ENCODE data around the gene SORCS2. TPM values are rescaled to one million over a fixed set of nuclear protein-coding genes. Genes with fewer than 3 reads are reported as not detected.

Gene SORCS2
- polyA plus RNA-seq, 1 of the 3 experiments (the other 2 are of a cell fraction): 1.6 TPM

DNA sequence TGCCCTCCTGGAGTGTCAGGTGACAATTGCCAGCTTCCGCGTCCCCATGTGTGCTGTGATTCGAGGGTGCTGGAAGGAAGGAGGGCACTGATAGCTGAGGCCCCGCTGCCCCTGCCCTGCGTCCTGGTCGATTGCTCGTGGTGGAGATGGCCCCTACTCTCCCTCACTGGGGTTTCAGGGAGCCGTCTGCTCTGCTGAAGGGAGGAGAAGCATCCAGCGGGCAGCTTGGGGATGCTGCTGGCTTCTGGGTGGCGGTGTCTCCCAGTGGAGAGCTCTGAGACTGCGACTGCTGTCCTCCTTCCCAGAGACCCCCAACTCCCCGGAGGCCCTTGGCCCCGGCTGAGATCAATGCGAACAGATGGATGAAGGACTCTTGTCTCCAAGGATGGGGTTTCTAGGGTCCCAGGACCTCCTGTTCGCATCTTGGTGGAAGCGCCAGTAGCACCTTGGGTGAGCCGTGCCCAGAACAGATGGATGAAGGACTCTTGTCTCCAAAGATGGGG, 143.8 kb downstream of the SORCS2 start (continued):
- TF ChIP-seq MXI1 (IDR thresholded peaks at IDR 0.05; ENCODE audit: low read depth, low read length) (no peak), MEF2A (IDR thresholded peaks at IDR 0.05; ENCODE audit: borderline replicate concordance, low read depth) (no peak), ELF1 (IDR thresholded peaks at IDR 0.05) (no peak), YY1 (IDR thresholded peaks at IDR 0.05; ENCODE audit: low read depth) (no peak)
- TF ChIP-seq, protein P1, sequence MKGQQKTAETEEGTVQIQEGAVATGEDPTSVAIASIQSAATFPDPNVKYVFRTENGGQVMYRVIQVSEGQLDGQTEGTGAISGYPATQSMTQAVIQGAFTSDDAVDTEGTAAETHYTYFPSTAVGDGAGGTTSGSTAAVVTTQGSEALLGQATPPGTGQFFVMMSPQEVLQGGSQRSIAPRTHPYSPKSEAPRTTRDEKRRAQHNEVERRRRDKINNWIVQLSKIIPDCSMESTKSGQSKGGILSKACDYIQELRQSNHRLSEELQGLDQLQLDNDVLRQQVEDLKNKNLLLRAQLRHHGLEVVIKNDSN (IDR thresholded peaks at IDR 0.05; ENCODE audit: borderline replicate concordance, low read depth): no peak

DNA sequence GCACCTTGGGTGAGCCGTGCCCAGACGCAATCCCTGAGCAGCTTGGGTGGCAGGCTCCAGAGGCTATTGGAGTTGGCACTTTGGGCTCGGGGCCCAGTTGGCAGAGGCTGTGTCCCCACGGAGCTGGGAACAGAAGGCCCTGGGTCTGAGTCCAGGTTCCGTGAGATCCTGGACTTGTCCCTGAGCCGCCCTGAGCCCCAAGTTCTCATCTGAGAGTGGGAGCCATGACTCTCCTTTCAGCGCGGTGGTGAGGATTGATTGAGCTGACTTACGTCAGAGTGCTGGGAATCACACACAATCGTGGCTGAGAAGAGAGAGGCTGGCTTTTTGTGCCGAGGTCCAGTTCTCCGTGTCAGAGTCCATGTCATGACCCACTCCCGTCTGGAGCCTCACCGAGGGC, 144.4 kb downstream of the SORCS2 start:
- Histone ChIP-seq H3K27me3 (ENCODE audit: insufficient read depth) (no peaks in the 10 kb centered on the region), H3K79me2 (ENCODE audit: insufficient read depth) (no peaks in the 10 kb centered on the region), H3K36me3 (replicated peaks in 1 of 2; ENCODE audit: control insufficient read depth in 1 of 2, insufficient read depth in 2 of 2, low read length in 1 of 2) (no peaks in the 10 kb centered on the region), H3K9me2 (no peaks in the 10 kb centered on the region), H3F3A (replicated peaks; ENCODE audit: insufficient read depth) (no peaks in the 10 kb centered on the region), H3K9me3 (no peaks in the 10 kb centered on the region), H3K4me2 (no peak overlapping the region), H3K27ac (ENCODE audit: low read depth in 2 of 2, low read length in 1 of 2) (no peak overlapping the region), H3K9ac (no peak overlapping the region), H3K4me3 (ENCODE audit: low read depth in 2 of 2, low read length in 1 of 2) (no peak overlapping the region), H2AFZ (ENCODE audit: low read depth) (no peak overlapping the region), H3K4me1 (ENCODE audit: control insufficient read depth in 1 of 2, insufficient read depth in 2 of 2, low read depth in 1 of 2, low read length in 1 of 2) (no peaks in the 10 kb centered on the region), H4K20me1 (ENCODE audit: insufficient read depth) (no peaks in the 10 kb centered on the region)
- WGBS (ENCODE audit: low lambda C conversion rate): 56% methylated on average over 7 of the region's 14 CpGs
- ChIA-PET POLR2A (no interaction called here), CTCF (interaction anchor here (0.7 to 3.9 kb wide), 8 partner anchors 11 to 378 kb away, joined by 3 to 57 read pairs (median 8); partner anchors contain the start of gene SORCS2)
- no peak for DNase-seq
- TF ChIP-seq, protein P2, sequence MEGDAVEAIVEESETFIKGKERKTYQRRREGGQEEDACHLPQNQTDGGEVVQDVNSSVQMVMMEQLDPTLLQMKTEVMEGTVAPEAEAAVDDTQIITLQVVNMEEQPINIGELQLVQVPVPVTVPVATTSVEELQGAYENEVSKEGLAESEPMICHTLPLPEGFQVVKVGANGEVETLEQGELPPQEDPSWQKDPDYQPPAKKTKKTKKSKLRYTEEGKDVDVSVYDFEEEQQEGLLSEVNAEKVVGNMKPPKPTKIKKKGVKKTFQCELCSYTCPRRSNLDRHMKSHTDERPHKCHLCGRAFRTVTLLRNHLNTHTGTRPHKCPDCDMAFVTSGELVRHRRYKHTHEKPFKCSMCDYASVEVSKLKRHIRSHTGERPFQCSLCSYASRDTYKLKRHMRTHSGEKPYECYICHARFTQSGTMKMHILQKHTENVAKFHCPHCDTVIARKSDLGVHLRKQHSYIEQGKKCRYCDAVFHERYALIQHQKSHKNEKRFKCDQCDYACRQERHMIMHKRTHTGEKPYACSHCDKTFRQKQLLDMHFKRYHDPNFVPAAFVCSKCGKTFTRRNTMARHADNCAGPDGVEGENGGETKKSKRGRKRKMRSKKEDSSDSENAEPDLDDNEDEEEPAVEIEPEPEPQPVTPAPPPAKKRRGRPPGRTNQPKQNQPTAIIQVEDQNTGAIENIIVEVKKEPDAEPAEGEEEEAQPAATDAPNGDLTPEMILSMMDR (IDR thresholded peaks at IDR 0.05): no peak
- TF ChIP-seq FOXJ3 (CRISPR knock-in tag; IDR thresholded peaks at IDR 0.05) (no peak), TCF12 (IDR thresholded peaks at IDR 0.05) (no peak)
- TF ChIP-seq, protein P3, sequence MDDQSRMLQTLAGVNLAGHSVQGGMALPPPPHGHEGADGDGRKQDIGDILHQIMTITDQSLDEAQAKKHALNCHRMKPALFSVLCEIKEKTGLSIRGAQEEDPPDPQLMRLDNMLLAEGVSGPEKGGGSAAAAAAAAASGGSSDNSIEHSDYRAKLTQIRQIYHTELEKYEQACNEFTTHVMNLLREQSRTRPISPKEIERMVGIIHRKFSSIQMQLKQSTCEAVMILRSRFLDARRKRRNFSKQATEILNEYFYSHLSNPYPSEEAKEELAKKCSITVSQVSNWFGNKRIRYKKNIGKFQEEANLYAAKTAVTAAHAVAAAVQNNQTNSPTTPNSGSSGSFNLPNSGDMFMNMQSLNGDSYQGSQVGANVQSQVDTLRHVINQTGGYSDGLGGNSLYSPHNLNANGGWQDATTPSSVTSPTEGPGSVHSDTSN (IDR thresholded peaks at IDR 0.05): no peak

DNA sequence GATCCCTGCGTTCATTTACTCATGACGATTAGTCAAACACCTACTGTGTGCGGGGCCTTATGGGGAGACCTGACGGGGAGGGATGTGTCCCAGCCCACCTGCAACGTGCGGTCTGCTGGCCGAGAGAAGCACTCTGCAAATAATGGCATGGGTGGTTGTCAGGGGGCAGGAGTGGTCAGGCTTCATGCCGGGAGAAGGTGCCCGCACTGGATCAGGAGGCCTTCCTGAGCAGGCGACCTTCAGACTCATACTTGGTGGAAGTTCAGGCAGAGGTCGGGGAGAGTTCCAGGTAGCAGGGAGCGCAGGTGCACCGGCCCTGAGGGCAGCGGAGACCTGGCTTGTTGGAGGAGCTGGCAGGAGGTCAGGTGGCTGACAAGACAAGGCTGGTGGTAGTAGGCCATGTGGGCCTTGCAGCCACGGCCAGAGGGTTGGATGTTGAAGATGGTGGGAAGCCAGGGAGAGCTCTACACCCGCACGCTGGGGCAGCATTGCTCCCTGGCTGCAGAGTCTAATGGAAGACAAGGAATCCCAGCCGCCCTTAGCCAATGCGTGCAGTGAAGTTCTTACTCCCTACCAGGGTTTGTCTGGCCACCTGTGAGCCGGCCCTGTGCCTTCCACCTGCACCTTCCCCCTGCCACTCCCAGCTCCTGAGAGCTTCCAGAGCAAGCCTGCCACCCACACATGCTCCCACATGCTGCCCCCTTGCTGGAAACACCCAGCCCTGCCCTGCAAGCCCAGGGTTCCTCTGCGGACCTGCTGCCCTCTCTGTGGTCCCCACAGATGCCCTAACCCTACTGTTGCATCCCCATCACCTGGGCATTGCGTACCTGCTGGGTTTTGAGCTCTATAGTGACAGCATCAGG, 145.1 kb downstream of the SORCS2 start:
- H3K9ac ChIP-seq: no peak overlapping the region
- 72% methylated on average over 12 of the region's 22 CpGs for WGBS (ENCODE audit: low lambda C conversion rate)
- POLR2A ChIA-PET: no interaction called here
- H3K9me3 ChIP-seq: no peaks in the 10 kb centered on the region
- no peak overlapping the region for H3K27ac ChIP-seq (ENCODE audit: low read depth in 2 of 2, low read length in 1 of 2)
- H3K27me3 ChIP-seq (ENCODE audit: insufficient read depth): no peaks in the 10 kb centered on the region
- no peaks in the 10 kb centered on the region for H3K36me3 ChIP-seq (replicated peaks in 1 of 2; ENCODE audit: control insufficient read depth in 1 of 2, insufficient read depth in 2 of 2, low read length in 1 of 2)
- H3K4me3 ChIP-seq (ENCODE audit: low read depth in 2 of 2, low read length in 1 of 2): no peak overlapping the region
- no peaks in the 10 kb centered on the region for H3K79me2 ChIP-seq (ENCODE audit: insufficient read depth)
- no peaks in the 10 kb centered on the region for H3F3A ChIP-seq (replicated peaks; ENCODE audit: insufficient read depth)
- H2AFZ ChIP-seq (ENCODE audit: low read depth): no peak overlapping the region
- no peak overlapping the region for H3K4me2 ChIP-seq
- no peaks in the 10 kb centered on the region for H3K4me1 ChIP-seq (ENCODE audit: control insufficient read depth in 1 of 2, insufficient read depth in 2 of 2, low read depth in 1 of 2, low read length in 1 of 2)
- DNase-seq: no peak
- H4K20me1 ChIP-seq (ENCODE audit: insufficient read depth): no peaks in the 10 kb centered on the region
- H3K9me2 ChIP-seq: no peaks in the 10 kb centered on the region
- CTCF ChIA-PET: interaction anchor here (2.4 to 3.9 kb wide), 2 partner anchors 14 to 143 kb away, joined by 19 to 57 read pairs; partner anchors contain the start of gene SORCS2
- TF ChIP-seq, protein P1 (IDR thresholded peaks at IDR 0.05; ENCODE audit: borderline replicate concordance, low read depth): no peak
- TF ChIP-seq JUND (IDR thresholded peaks at IDR 0.05): no peak
- TF ChIP-seq, protein P2 (IDR thresholded peaks at IDR 0.05): no peak
- TF ChIP-seq GABPA (IDR thresholded peaks at IDR 0.05; ENCODE audit: low read depth): no peak
- no peak for TF ChIP-seq EZH2phosphoT487 (IDR thresholded peaks at IDR 0.05; ENCODE audit: borderline replicate concordance, low read depth)
- TF ChIP-seq, protein P4, sequence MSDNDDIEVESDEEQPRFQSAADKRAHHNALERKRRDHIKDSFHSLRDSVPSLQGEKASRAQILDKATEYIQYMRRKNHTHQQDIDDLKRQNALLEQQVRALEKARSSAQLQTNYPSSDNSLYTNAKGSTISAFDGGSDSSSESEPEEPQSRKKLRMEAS (IDR thresholded peaks at IDR 0.05; ENCODE audit: low read depth): no peak
- TF ChIP-seq, protein P5, sequence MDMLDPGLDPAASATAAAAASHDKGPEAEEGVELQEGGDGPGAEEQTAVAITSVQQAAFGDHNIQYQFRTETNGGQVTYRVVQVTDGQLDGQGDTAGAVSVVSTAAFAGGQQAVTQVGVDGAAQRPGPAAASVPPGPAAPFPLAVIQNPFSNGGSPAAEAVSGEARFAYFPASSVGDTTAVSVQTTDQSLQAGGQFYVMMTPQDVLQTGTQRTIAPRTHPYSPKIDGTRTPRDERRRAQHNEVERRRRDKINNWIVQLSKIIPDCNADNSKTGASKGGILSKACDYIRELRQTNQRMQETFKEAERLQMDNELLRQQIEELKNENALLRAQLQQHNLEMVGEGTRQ (IDR thresholded peaks at IDR 0.05; ENCODE audit: borderline replicate concordance, low read depth, low read length): no peak
- TF ChIP-seq SIN3A (IDR thresholded peaks at IDR 0.05; ENCODE audit: borderline replicate concordance, low read depth, low read length): no peak
- TF ChIP-seq ELF1 (IDR thresholded peaks at IDR 0.05): no peak
- no peak for TF ChIP-seq RCOR1 (IDR thresholded peaks at IDR 0.05; ENCODE audit: low read length)

Measured in SK-N-SH (cell line).